Measurements from ENCODE around the gene TFPI. TPM values are rescaled to one million over a fixed set of nuclear protein-coding genes. Genes with fewer than 3 reads are reported as not detected.
A peak's percentile ranks its signal among the peaks of the same experiment; 100 is the strongest.

Gene TFPI
- total RNA-seq, 1 experiment from 2014 or later, result 29.1 TPM

GRCh38 chr2:187544371-187545080 lies 9.7 kb downstream of the TFPI start (continued):
- 0 out of 2 replicates have a peak, but pooled peaks have one; percentile 23 for TF ChIP-seq SIN3A (IDR thresholded peaks at IDR 0.05; ENCODE audit: low read depth)
- peak; percentile 63 for TF ChIP-seq FOSL1 (IDR thresholded peaks at IDR 0.05; ENCODE audit: low read depth)
- TF ChIP-seq EGR1 (IDR thresholded peaks at IDR 0.05; ENCODE audit: low read depth), result no peak
- peak; percentile 73 for TF ChIP-seq YY1 (IDR thresholded peaks at IDR 0.05; ENCODE audit: extremely low read depth, insufficient replicate concordance, low read depth, low read length)
- peak; percentile 28; the same call in 1 of the 2 replicates for TF ChIP-seq CEBPB (IDR thresholded peaks at IDR 0.05; ENCODE audit: low read depth)
- TF ChIP-seq POLR2AphosphoS5 (IDR thresholded peaks at IDR 0.05; ENCODE audit: low read depth, low read length), result peak; percentile 38; the same call in 1 of the 2 replicates
- TF ChIP-seq RAD21 (IDR thresholded peaks at IDR 0.05; ENCODE audit: low read depth), result no peak
- TF ChIP-seq ATF3 (IDR thresholded peaks at IDR 0.05), result no peak
- TF ChIP-seq ZNF274 (IDR thresholded peaks at IDR 0.05; ENCODE audit: low read depth, low read length), result no peak
- peak; percentile 41 for TF ChIP-seq MAX (IDR thresholded peaks at IDR 0.05)
- TF ChIP-seq CTCF (IDR thresholded peaks at IDR 0.05 in 2 of 3, conservative IDR thresholded peaks at IDR 0.05 in 1 of 3; ENCODE audit: borderline replicate concordance in 1 of 3, insufficient read depth in 1 of 3, low read depth in 2 of 3, low read length in 2 of 3), result no peak
- no peak for TF ChIP-seq SRF (IDR thresholded peaks at IDR 0.05; ENCODE audit: low read depth)
- TF ChIP-seq ZFX (IDR thresholded peaks at IDR 0.05), result no peak
- TF ChIP-seq JUND (IDR thresholded peaks at IDR 0.05), result peak; percentile 71

Measured in HCT116 (cell line).